NK-92 (cell line): ENCODE results near the gene TTC32.

Experiments
- DNase-seq: peaks from one replicate; lab custom pipeline; 2025; ENCODE audit not compliant: unreplicated experiment; lab: John Stamatoyannopoulos, UW

Gene TTC32

DNA sequence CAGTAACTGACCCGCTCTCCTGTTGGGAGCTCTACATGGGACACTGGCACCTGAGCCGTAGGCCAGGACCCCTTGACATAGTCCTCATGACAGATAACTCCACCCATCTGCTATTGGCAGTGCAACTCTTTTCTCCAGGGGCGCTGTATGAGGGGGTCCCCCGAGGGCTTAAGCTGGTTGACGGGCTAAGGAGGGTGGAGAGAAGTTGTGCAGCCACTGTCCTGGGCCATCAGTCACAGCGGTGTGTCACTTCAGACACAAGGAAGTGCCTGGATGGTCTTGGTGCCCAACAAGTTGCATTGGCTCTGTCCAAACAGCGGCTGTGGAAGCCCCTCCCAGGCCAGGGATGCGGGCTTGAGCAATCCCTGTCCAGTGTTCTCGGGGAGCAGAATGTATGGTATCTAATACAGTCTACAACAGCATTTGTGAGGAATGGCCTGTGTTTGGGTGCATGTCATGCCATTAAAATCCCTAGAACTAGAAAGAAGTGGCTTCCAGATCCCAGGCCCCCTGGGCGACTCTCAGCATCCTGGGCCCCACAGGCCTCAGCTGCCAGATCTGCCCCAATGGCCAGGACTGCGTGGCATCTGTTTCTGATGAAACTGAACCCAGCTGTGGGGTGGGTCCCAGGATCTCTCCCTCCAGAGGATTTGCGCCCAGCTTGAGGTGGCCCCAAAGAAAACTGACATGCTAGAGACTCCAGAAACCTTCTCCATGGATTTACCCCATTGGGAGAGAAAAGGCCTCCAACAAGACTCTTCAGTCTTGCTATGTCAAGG, 23.3 kb downstream of the TTC32 start:
- no peak for DNase-seq

DNA sequence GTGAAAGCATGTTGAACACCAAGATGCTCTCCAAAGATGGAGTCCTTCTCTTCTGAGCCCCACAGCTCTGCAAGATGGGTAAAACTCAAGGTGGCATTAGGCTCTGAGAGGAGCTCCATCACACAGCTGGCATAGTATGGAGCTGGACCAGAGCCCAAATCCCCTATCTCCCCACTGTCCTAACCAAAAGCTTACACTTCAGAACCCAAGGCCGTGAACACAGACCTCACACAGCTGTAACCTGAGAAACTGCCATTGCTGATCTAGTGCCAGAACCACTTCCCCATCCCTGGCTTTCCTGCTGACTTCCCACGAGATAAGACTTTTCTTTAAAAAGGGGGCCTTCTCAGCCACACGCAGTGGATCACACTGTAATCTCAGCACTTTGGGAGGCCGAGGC, 25.0 kb downstream of the TTC32 start:
- DNase-seq, result no peak

DNA sequence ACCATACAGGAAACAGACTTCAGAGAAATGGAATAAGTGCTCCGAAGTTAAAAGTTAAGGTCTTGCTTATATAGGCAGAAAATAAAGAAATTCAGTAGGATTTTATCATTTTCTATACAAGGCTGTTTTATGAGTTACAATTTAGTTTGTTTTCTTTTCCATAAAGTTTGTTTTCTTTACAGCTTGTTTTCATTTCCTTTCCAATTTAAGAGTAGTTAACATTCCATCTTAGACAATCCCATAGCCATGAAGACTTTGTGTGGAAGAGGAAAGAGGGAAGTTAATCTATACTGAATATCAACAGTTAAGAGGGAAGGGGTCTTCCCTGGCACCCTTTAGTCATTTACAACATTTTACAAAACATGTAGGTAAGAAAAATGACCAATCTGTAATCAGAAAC, 26.5 kb downstream of the TTC32 start:
- no peak for DNase-seq

DNA sequence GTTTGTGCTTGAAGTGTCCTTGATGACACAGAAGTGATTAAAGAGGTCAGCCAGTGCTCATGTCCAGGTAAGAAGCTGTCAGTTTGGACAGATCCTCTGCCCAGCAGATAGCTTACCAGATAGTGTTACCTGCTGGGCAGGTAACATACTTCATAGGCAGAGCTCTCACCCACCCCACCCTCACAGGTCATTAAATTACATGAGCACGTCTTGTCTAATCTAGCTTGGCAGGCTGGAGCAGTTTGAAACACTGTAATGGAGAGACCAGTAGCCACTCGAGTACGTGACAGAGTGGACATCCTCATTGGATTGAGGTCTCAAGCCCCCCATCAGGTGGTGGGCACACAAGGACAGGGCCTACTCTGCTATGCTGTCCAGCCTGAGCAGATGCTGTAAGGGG, 27.1 kb downstream of the TTC32 start:
- DNase-seq, result no peak

DNA sequence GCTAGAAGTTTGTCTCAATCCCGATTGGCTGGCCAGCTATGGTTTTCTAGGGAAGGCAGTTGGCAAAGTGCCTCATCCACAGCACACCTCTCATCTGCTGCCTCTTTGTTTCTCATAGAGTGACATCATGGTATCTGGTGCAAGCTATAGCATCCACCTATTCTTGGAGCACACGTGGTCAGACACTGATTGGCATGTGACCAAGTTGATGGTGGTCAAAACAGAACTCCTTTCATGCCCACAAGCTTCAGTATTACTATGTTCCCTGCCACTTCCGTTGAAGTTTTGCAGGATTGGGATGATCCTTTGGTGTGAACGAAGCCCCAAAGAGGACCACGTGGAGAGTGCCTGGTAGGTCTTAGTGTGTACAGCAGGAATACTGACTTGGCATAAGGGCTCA, 28.8 kb downstream of the TTC32 start:
- no peak for DNase-seq

DNA sequence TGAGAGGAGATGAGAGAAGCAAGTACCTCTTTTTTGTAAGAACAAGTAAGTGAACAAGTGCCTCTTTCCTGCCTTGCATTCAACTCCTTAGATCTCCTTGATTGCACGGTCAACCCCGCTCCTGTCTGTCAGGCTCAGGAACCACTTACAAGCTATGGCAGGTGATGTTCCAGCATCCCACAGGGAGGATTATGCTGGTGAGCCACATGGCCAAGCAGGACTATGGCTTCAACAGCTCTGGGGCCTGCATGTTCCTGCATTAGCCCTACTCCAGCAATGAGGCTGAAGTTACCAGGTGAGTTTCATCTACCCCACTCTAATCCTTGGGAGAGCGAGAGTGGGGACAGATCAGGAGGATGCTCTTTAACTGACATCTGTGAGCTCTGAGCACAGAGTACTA, 29.5 kb downstream of the TTC32 start:
- DNase-seq, result no peak

DNA sequence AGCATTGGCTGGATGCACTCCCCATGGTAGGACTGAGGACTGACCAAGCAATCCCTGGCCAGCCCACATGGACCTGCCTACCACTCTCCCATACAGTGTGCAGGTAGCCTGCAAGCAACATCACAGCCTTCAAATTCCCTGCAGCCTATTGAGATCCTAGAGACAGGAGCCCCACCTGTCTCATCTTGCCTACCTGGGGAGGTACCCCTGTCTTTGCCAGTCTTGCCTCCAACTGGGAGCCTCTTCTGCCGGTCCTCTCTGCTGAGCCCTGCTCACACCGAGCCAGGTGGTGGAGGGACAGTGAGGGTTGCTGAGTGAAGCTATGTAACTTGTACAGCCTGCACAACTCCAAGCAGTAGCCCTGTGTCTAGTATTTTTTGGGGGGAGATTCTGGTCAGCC, 29.9 kb downstream of the TTC32 start:
- no peak for DNase-seq

DNA sequence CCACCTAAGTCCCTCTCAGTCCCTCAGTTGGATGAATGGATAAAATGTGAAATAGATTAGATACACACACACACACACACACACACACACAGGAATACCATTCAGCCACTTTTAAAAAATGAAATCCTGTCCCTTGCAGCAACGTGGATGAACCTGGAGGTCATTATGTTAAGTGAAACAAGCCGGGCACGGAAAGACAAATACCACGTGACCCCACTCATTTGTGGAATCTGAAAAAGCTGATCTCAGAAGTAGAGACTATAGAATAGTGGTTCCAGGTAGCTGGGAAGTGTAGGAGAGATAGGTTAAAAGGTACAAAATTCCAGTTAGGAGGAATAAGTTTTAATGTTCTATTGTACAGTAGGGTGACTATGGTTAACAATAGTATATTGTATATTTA, 31.0 kb downstream of the TTC32 start:
- DNase-seq, result no peak

DNA sequence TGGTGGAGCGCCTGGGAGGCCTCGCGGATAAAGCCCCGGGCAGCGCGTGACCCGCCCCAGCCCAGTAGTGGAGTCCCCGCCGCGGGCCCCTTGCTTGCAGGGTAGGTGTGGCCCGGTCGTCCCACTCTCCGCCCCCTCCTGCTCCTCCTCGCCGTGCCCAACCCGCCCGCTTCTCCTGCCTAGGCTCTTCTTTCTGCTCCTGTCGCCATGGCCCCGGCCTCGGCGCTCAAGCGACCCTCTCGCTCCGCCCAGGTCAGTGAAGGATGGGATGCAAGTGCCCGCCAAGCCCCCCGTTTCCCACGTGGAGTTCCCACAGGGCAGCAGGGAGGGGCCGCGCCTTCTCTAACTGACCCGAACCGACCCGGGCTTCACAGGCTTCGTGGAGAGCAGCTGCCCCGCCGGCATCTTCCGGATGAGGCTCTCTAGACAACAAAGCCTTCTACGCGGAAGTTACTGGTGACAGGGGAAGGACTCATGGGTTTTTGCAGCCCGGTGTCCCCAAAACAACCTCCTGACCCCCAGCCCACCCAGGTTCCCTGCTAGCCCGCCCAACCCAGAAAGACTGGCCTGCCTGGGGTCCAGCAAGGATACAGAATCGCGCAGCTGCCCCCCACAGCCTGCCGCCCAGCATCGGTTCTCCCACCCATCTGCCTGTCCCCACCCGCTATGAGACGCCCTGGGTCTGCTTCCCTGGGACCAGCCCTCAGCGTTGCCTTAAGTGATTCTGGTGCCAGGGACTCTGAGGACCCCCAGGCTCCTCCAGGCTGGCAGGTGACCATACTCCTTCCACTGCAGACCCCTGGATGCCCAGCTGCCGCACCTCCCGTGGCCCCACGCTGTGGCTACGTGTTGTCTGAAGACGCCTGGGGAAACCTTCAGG, 32.8 kb downstream of the TTC32 start:
- no peak for DNase-seq

DNA sequence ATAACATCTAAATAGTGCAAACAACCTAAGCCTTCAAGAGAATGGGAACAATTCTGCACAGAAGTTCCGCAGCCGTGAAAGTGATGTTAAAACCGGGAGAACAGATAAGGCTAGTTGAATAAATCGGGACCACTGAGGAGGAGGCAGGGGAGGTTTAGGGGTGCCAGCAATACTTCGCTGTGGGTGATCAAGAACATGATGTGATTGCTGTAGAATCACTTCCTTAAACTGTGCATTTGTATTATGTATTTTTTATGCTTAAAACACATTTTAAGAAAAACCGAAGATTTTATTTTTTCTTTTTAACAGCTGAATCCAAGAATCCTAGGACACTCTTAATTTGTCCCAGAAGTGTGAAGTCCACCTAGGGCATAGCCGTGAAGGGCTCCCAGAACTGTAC, 33.6 kb downstream of the TTC32 start:
- DNase-seq, result no peak

DNA sequence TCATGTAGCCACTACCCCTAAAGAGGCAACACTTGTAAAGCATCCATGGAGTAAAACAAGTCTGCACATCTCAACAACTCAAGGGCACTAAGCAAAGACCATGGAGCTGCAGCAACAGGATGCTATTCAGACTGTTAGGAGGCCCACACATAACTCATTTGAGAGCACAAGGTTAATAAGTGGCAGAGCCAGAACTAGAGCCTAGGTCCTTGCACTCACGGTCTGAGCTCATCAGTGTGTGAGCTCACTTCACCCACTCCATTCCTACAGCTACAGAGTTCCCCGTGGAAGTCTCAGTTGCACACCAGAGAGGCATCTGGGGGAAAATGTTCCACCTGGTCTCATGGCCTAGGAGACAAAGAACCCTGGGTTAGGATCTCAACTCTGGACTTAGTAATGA, 35.0 kb downstream of the TTC32 start:
- no peak for DNase-seq

DNA sequence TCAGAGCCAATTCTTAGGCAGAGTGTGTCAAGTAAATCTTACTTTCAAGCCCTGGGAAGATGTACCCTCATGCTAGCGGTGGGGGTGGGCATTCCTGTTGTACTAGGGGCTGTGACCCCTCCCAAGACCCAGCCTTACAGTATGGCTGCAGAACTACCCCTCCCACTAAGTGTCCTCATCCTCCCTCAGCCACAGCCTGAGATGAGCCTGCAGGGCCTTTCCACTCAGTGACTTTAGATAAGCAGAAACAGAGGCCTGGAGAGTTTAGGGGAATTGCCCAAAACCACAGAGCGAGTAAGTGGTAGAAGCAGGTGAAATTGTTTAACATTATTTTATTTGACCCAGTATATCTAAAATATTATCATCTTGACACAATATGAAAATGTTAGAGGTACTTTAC, 36.6 kb downstream of the TTC32 start:
- DNase-seq, result no peak

DNA sequence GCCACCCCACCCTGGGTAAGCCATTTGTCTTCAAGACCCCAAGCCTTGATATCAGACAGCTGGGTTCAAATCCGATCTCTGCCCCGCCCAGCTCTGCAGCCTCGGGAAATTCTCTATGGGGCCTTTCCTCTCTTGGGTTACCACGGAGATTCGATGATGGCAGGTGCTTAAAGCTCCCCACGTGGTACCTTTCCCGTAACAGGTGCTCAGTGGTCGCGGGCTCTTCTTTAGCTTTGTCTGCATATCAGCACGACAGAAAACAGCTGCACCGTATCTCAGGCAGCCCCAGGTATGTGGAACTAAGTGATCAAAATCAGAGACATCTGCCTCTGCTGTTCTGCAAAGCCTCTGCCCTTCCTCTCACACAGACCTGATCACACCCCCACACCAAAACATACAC, 37.4 kb downstream of the TTC32 start:
- DNase-seq, result no peak

DNA sequence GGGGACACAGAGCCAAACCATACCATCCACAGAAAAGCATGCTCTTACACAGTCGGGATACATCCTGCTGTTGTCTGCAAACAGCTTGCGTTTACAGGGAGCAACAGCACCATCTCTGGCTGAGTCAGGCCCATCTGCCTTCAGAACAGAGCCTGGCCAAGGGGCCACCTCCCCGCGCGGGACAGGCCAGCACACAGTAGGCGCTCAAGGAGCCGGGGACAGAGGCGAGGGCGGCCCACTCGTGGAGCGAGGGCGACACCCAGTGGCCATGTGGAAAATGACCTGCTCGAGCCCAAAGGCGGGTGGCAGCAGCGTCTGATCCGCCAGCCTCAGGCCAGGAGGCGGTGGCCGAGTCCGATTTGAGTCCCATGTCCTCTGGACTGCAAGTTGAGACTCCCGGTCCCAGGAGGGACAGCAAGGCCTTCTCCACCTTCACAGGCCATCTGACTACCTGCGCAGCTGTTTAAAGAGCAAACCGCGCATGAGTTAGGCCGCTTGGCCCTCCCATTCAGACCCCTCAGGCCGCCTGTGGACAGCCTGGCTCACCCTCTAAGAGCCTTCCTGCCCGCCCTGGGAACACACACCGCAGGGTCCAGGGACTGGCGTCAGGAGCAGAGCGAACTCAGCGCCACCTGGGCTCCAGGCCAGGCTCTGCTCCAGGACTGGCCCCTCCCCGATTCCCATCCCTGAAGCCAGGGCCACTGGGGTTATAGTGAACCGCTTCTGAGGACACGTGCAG, 38.3 kb downstream of the TTC32 start:
- DNase-seq, result no peak

DNA sequence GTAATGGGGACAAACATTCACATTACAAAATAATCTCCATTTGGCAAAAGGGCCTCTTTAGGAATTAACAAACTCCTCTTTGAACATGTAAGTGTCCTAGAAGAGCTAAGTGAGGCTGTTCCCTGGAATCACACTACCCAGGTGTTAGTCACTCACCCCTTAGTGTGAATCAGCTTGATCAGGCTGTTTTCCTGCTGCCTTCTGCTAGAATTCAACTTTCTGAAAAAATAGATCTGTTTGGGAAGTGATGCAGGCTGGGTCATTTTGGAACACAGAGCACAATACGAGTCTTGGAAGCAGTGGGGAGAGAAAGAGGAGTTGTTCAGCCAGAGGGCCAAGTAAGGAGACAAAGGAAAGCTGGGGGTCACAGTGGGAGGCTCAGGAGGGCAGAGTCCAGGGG, 40.0 kb downstream of the TTC32 start:
- DNase-seq, result no peak

DNA sequence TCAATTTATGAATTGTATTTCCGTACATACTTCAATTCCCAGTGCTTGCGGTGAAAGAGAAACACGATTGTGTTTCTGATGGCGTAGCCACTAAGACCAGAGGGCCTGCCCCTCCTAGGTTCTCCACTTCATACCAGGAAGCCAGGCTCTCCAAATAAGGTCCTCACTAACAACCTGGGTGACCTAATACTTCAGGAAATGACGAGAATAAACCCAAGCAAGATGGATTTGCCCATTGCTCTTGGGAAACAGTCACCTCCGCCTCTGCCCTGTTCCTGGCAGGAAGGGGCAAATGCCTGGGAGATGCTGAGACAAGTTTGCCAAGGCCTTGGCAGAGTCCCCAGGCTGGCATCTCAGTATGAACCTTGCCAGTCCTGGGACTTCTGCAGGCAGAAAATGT, 41.8 kb downstream of the TTC32 start:
- DNase-seq, result no peak

DNA sequence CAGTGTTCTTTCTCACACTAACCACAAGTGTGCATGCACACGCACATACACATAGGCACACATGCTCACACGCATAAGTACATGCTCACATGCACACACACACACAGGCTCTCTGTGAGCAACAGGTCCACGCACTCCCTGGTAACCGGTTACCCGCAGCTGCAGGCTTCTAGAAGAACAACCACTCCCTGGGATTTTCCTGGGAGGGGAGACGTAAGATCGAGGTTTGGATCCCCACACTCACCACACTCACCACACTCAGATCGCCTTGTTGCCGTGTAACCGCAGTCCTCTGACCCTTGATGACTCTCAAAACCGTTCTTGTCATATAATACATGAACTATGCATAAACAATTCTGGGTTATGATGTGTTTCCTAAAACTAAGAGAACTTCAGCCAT, 42.2 kb downstream of the TTC32 start:
- no peak for DNase-seq

DNA sequence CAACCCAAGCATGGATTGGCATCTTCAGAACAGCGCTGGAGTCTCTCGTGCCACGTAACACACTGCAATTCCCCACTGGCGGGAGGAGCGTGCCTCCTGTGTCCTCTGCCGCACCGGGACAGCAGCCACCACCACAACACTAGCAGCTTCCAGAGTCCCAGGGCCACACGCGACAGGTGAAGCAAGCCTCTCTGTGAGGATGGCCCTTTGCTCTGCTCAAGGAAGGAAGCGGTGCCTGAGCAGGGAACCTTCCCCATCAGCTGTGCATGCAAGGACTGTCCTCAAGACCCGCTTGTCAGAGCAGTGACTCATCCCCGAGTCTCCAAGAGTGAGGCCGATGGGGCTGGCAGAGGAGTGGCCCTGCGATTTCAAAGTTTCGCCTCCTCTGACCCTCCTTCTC, 44.0 kb downstream of the TTC32 start:
- DNase-seq, result no peak

DNA sequence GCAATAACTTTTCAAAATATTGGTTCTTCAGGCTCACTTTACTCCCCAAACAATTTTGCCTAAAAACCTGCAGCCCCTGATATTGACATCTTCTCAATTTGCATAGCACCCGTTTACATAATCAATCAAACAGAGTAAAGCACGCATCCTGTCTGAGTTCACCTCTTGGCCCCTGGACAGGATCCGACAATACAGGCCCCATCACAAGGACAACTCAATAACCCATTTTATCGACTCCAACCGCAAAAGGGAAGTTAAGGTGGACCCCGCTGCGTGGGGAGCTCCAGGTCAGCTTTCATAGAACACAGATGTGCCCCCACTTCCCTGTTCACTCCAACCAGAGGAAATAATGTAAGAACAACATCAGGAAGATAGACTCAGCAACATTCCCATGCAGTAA, 44.7 kb downstream of the TTC32 start:
- no peak for DNase-seq

DNA sequence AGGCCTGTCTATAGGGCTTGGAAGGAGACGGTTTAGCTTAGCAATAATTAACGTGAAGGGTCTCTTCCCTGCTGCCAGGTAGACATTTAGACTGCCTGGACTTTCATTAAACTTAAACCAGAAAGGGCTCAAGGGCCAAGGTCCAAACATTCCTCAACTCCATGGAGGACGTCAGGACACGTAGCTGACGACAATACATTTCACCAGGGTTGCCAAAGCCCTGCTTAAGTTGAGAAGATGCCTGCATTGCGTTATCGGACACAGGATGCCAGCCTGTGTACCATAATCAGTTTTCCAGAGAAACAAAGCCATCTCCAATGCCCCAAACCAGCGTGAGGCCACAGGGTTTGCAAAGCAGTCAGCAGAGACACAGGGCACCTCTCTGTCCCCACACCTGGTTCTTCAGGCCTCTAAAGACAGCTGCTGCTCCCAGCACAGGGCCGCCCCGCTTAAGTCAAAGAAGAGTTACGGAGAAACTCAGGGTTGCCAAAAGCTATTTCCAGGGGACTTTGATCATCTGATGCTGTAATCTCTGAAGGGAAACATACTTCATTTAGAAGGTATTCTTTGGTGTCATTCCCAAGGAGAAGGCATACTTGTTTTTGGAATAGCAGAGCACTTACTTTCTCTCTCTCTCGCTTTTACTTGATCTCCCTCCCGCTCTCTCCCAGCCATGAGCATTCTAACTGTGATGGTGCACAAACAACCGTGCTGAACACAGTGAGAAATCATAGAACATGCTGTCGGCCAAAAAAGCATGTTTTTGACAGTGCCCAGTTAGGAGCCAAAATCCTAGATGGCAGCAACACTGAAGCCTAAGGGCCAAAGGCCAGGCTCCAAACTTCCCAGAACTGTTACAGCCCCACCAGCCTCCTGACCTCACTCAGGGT, 46.0 kb downstream of the TTC32 start:
- DNase-seq, result no peak
